Measurements from ENCODE around the gene RNF135. TPM values are rescaled to one million over a fixed set of nuclear protein-coding genes. Genes with fewer than 3 reads are reported as not detected.

RNF135 gene
- total and polyA plus RNA-seq, 10 donors, result 20.1 to 43.6 (median 34.2) TPM

DNA sequence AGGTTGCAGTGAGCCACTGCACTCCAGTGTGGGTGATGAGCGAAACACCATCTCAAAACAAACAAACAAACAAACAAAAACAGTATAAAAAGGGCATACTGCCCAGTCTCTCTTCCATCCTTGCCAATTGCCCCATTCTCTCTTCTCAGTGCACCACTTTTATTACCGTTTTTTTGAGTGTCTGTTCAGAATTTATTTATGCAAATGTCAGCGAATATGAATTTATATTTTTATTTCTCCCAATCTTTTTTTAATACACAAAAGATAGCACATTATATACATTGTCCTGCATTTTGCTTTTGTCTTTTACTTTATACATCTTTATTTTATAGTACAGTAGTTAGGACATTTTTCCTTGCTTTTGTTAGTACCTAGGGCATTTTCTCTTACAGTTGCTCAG is 19.6 kb downstream of the RNF135 start:
- no peak overlapping the region for H3K27ac ChIP-seq
- no peaks in the 10 kb centered on the region for H3K9me3 ChIP-seq
- H3K4me3 ChIP-seq, result no peak overlapping the region
- TF ChIP-seq, protein P1, sequence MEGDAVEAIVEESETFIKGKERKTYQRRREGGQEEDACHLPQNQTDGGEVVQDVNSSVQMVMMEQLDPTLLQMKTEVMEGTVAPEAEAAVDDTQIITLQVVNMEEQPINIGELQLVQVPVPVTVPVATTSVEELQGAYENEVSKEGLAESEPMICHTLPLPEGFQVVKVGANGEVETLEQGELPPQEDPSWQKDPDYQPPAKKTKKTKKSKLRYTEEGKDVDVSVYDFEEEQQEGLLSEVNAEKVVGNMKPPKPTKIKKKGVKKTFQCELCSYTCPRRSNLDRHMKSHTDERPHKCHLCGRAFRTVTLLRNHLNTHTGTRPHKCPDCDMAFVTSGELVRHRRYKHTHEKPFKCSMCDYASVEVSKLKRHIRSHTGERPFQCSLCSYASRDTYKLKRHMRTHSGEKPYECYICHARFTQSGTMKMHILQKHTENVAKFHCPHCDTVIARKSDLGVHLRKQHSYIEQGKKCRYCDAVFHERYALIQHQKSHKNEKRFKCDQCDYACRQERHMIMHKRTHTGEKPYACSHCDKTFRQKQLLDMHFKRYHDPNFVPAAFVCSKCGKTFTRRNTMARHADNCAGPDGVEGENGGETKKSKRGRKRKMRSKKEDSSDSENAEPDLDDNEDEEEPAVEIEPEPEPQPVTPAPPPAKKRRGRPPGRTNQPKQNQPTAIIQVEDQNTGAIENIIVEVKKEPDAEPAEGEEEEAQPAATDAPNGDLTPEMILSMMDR (IDR thresholded peaks at IDR 0.05 in 8 of 11, conservative IDR thresholded peaks at IDR 0.05 in 3 of 11), result no peak
- TF ChIP-seq POLR2A (IDR thresholded peaks at IDR 0.05) (no peak), POLR2AphosphoS5 (IDR thresholded peaks at IDR 0.05) (no peak)
- H3K27me3 ChIP-seq (replicated peaks in 1 of 7), result no peaks in the 10 kb centered on the region
- H3K36me3 ChIP-seq, result peaks cover 0 to 100% (median 37%) of the 10 kb centered on the region in 6 donors
- 88 to 94% (median 90%) methylated on average over 3 of the region's 3 CpGs for WGBS, 5 donors
- no peaks in the 10 kb centered on the region for H3K4me1 ChIP-seq
- DNase-seq, result no peak
- intact Hi-C loops (cut with DNase I; ENCODE audit: low total_unique reads), result no loop called here

DNA sequence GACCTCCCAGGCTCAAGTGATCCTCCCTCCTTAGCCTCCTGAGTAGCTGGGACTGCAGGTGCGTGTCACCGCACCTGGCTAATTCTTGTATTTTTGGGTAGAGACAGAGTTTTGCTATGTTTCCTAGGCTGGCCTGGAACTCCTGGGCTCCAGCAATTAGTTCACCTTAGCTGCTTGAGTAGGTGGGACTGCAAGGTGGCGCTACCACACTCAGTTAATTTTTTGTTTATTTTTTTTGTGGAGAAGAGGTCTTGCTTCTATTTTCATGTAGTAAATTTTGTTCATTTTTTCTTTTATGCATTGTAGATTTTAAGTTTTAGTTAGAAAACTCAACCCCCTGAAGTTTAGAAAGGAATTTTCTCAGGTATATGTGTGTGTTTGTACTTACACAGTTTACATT is 21.7 kb downstream of the RNF135 start:
- intact Hi-C loops (cut with DNase I; ENCODE audit: low total_unique reads), result no loop called here
- Histone ChIP-seq H3K36me3 (peaks cover 5 to 100% (median 36%) of the 10 kb centered on the region in 6 donors), H3K9me3 (no peaks in the 10 kb centered on the region), H3K27ac (no peak overlapping the region), H3K4me1 (no peaks in the 10 kb centered on the region), H3K4me3 (no peak overlapping the region), H3K27me3 (replicated peaks in 1 of 7) (no peaks in the 10 kb centered on the region)
- TF ChIP-seq, protein P1 (IDR thresholded peaks at IDR 0.05 in 8 of 11, conservative IDR thresholded peaks at IDR 0.05 in 3 of 11), result no peak
- no peak for TF ChIP-seq POLR2AphosphoS5 (IDR thresholded peaks at IDR 0.05)
- TF ChIP-seq POLR2A (IDR thresholded peaks at IDR 0.05), result no peak
- no peak for DNase-seq
- 96 to 100% (median 98%) methylated on average over 3 of the region's 3 CpGs for WGBS, 5 donors

DNA sequence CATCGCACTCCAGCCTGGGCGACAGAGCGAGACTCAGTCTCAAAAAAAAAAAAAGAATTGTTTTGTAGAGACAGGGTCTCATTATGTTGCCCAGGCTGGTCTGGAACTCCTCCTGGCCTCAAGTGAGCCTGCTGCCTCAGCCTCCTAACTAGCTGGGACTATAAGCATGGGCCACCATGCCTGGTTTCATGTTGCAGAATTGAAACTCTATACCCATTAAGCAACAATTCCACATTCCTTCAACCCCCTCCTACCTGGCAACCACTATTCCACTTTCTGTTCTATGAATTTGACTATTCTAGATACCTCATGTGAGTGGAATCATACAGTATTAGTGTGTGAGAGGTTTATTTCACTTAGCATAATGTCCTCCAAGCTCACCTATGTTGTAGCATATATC is 24.5 kb downstream of the RNF135 start:
- Histone ChIP-seq H3K4me3 (no peak overlapping the region), H3K27me3 (replicated peaks in 1 of 7) (no peaks in the 10 kb centered on the region), H3K9me3 (no peaks in the 10 kb centered on the region), H3K4me1 (no peaks in the 10 kb centered on the region), H3K27ac (no peak overlapping the region), H3K36me3 (peaks cover 5 to 100% (median 56%) of the 10 kb centered on the region in 6 donors)
- TF ChIP-seq POLR2A (IDR thresholded peaks at IDR 0.05) (no peak), POLR2AphosphoS5 (IDR thresholded peaks at IDR 0.05) (no peak)
- TF ChIP-seq, protein P1 (IDR thresholded peaks at IDR 0.05 in 8 of 11, conservative IDR thresholded peaks at IDR 0.05 in 3 of 11), result no peak
- 93 to 100% (median 96%) methylated on average over 3 of the region's 3 CpGs for WGBS, 5 donors
- intact Hi-C loops (cut with DNase I; ENCODE audit: low total_unique reads), result no loop called here
- DNase-seq, result no peak

DNA sequence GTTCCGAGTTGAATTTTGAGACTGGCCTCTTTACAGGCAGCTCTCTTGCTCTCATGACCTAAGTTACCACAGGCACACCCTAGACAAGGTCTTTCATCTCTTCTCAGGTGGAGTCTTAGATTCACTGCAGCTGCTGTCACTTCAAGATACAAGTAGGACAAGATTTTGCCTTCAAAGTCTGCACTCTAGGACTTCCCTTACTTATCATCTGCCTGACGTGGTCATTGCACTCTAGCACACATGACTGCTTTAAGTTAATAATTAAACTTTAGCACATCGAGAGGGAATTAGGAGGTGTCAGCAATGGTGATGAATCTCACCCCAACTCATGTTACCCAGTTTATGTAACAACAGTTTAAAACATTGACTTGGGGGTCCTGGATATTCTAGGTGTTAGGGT is 25.6 kb downstream of the RNF135 start:
- H3K36me3 ChIP-seq, result peaks cover 5 to 100% (median 54%) of the 10 kb centered on the region in 6 donors
- no peak overlapping the region for H3K4me3 ChIP-seq
- no peaks in the 10 kb centered on the region for H3K9me3 ChIP-seq
- DNase-seq, result no peak
- 85 to 92% (median 91%) methylated on average over 3 of the region's 3 CpGs for WGBS, 5 donors
- intact Hi-C loops (cut with DNase I; ENCODE audit: low total_unique reads), result no loop called here
- no peaks in the 10 kb centered on the region for H3K27me3 ChIP-seq (replicated peaks in 1 of 7)
- no peaks in the 10 kb centered on the region for H3K4me1 ChIP-seq
- no peak for TF ChIP-seq POLR2A (IDR thresholded peaks at IDR 0.05)
- H3K27ac ChIP-seq, result no peak overlapping the region

DNA sequence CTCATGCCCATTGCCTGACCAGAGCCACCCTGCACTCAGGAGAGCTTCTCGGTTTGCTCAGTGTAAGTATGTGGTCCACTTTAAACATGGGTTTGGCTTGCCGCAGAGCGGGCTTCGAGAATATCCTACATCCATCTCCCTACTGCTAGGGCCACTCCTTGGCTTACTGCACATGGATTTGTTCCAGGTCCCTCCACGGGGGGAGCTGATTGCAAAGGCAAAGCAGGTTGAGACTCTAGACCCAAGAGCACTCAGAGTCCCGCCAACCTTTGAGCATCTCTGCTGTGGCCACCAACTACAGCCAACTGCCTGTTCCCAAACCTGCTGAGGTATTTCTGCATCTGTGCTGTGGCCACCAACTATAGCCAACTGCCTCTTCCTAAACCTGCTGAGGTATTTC is 26.4 kb downstream of the RNF135 start:
- no peak for DNase-seq
- no peaks in the 10 kb centered on the region for H3K9me3 ChIP-seq
- TF ChIP-seq POLR2AphosphoS5 (IDR thresholded peaks at IDR 0.05) (no peak), POLR2A (IDR thresholded peaks at IDR 0.05) (no peak)
- TF ChIP-seq, protein P1 (IDR thresholded peaks at IDR 0.05 in 8 of 11, conservative IDR thresholded peaks at IDR 0.05 in 3 of 11), result no peak
- H3K4me3 ChIP-seq, result no peak overlapping the region
- peaks cover 5 to 100% (median 57%) of the 10 kb centered on the region in 6 donors for H3K36me3 ChIP-seq
- H3K27me3 ChIP-seq (replicated peaks in 1 of 7), result no peaks in the 10 kb centered on the region
- H3K27ac ChIP-seq, result no peak overlapping the region
- no peaks in the 10 kb centered on the region for H3K4me1 ChIP-seq
- intact Hi-C loops (cut with DNase I; ENCODE audit: low total_unique reads), result no loop called here
- 96 to 99% (median 98%) methylated on average over 6 of the region's 6 CpGs for WGBS, 5 donors
